Measurements from ENCODE around the gene RBM17.
A peak's percentile ranks its signal among the peaks of the same experiment; 100 is the strongest.
"Not testable (repeated sequence)": the region's sequence is repeated elsewhere in the genome, so short reads cannot be mapped to it uniquely, and the experiment has no call there.

RBM17 gene

GRCh38 chr10:6163364-6164270 is 74.8 kb downstream of the RBM17 start:
- DNase-seq, result peak; percentile 59

DNA sequence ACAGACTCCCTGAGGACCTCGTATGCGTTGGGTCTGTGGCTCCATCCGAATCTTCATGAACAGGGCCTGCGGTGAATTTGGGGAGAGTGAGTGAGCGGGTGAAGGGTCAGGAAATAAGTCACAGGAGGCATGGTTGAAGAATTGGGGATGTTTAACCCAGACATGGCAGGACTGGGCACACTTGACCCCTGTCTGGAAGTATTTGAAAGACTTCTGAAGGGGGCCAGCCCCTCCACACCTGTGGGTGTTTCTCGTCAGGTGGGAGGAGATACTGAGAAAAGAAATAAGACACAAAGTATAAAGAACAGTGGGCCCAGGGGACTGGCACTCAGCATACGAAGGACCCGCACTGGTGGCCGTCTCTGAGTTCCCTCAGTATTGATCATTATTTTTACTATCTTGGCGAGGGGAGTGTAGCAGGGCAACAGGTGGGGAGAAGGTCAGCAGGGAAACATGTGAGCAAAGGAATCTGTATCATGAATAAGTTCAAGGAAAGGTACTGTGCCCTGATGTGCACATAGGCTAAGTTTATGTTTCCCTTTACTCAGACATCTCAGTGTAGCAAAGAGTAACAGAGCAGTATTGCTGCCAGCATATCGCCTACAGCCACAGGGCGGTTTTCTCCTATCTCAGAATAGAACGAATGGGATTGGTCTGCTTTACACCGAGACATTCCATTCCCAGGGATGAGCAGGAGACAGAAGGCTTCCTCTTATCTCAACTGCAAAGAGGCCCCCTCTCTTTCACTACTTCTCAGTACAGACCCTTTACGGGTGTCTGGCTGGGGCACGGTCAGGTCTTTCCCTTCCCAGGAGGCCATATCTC is 75.6 kb downstream of the RBM17 start:
- no peak for DNase-seq

- no peak for DNase-seq
These were observed 76.4 kb downstream of the RBM17 start for GRCh38 chr10:6165221-6165725.

DNA sequence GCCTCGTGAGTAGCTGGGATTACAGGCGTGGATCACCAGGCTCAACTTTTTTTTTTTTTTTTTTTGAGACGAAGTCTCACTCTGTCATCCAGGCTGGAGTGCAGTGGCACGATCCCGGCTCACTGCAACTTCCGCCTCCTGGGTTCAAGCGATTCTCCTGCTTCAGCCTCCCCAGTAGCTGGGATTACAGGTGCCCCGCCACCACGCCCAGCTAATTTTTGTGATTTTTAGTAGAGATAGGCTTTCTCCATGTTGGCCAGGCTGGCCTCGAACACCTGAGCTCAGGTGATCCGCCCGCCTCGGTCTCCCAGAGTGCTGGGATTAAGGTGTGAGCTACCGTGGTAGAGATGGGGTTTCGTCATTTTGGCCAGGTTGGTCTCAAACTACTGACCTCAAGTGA is 77.1 kb downstream of the RBM17 start:
- DNase-seq, result not testable (repeated sequence)
